Measurements from ENCODE around the gene LONP1. TPM values are rescaled to one million over a fixed set of nuclear protein-coding genes. Genes with fewer than 3 reads are reported as not detected.

Gene LONP1
- total RNA-seq, 1 experiment from 2014 or later: 113 TPM

DNA sequence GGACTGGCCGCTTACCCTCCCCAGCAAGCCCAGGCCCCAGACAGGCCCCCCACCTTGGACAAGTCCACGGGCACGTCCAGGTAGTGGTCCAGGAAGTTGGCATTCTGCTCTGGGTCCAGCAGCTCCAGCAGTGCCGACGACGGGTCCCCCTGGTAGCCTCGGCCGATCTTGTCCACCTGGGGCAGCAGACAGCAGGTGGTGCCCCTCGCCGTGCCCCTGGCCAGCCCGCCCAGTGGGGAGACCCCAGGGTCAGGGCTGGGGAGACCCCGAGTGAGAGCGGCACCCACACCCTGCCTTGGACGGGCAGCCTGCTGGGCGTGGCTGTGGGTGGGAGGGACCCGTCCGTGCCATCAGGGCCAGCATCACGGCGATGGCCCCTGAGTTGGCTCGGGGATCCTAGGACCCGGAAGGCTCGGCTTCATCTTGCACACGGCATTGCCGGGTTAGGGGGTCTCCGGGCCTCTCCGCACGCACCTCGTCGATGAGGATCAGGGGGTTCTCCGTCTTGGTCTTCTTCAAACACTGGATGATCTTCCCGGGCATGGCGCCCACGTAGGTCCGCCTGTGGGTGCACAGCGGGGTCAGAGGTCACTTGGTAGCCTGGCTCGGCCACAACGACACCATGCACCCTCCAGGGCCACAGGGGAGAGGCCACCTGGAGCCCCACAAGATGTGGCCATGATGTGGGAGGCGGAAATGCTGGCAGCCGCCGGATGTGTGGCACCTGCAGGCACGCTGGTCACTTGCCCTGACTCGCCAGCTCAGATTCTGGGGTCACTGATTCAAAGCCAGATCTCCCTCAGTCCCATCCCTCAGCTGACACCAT, 23.5 kb downstream of the LONP1 start:
- Histone ChIP-seq H3K79me2 (ENCODE audit: insufficient read depth, low read length) (peaks cover 3% of the 10 kb centered on the region; the same call in 1 of the 2 replicates), H3K4me2 (ENCODE audit: insufficient read depth, insufficient read length, low read length) (no peak overlapping the region), H3K14ac (ENCODE audit: insufficient read depth, low read length) (no peak overlapping the region; the same call in 1 of the 2 replicates), H2AK5ac (ENCODE audit: insufficient read length, low read length) (no peak overlapping the region), H2AFZ (ENCODE audit: low read length) (no peak overlapping the region), H4K91ac (ENCODE audit: insufficient read length, low read depth, low read length) (no peak overlapping the region), H3T11ph (ENCODE audit: low read length) (no peak overlapping the region), H3K9me3 (ENCODE audit: control insufficient read depth, low read depth, low read length) (no peaks in the 10 kb centered on the region), H4K20me1 (ENCODE audit: control insufficient read depth, insufficient read depth, insufficient read length) (no peaks in the 10 kb centered on the region), H2BK5ac (ENCODE audit: insufficient read length, low read length) (no peak overlapping the region), H3K27me3 (ENCODE audit: insufficient read depth, low read length) (no peaks in the 10 kb centered on the region), H3K9ac (ENCODE audit: extremely low read depth, insufficient read length, low read length) (no peak overlapping the region), H2BK12ac (ENCODE audit: insufficient read length, low read depth, low read length) (no peak overlapping the region), H3K56ac (ENCODE audit: insufficient read length, low read depth, low read length) (no peak overlapping the region), H3K18ac (ENCODE audit: insufficient read length, low read depth, low read length) (no peak overlapping the region), H3K4ac (ENCODE audit: low read depth, low read length) (no peak overlapping the region), H3K23ac (ENCODE audit: insufficient read length, low read depth, low read length) (no peak overlapping the region), H3K27ac (ENCODE audit: insufficient read length, low read depth, low read length) (no peak overlapping the region), H2BK20ac (ENCODE audit: low read depth, low read length, poor library complexity, severe bottlenecking) (no peak overlapping the region), H4K5ac (ENCODE audit: insufficient read length, low read depth, low read length) (no peak overlapping the region), H2BK15ac (ENCODE audit: low read depth, low read length) (no peak overlapping the region), H4K8ac (replicated peaks; ENCODE audit: insufficient read length, low read depth, low read length) (no peak overlapping the region), H3K79me1 (ENCODE audit: insufficient read depth, low read depth, low read length, poor library complexity, severe bottlenecking) (no peaks in the 10 kb centered on the region), H2BK120ac (ENCODE audit: low read depth, low read length, poor library complexity, severe bottlenecking) (no peak overlapping the region), H3K23me2 (ENCODE audit: insufficient read length, low read depth, low read length, poor library complexity, severe bottlenecking) (no peaks in the 10 kb centered on the region), H3K4me1 (ENCODE audit: insufficient read depth, low read length) (no peaks in the 10 kb centered on the region)
- Mint-ChIP-seq H3K27ac (peak overlapping the region in 2 of 3 experiments; percentile 90 to 93; a peak in 4 of 7 replicates), H3K36me3 (ENCODE audit: insufficient read depth in 1 of 3, low read depth in 3 of 3) (peaks cover 43 to 77% (median 59%) of the 10 kb centered on the region in 3 experiments), H3K4me3 (no peak overlapping the region), H3K27me3 (ENCODE audit: low read depth) (peaks cover 8% of the 10 kb centered on the region; the same call in 1 of the 2 replicates), H3K4me1 (peaks cover 2 to 9% of the 10 kb centered on the region in 2 experiments; a peak in 3 of 4 replicates), H3K9me3 (peaks cover 0 to 9% of the 10 kb centered on the region in 2 experiments; a peak in 3 of 5 replicates)
- WGBS (ENCODE audit: extremely low coverage, insufficient read length, low lambda C conversion rate): no CpG with 5 or more reads among the region's 42 CpGs
- peak; percentile 27 for DNase-seq
- TF ChIP-seq, protein P1, sequence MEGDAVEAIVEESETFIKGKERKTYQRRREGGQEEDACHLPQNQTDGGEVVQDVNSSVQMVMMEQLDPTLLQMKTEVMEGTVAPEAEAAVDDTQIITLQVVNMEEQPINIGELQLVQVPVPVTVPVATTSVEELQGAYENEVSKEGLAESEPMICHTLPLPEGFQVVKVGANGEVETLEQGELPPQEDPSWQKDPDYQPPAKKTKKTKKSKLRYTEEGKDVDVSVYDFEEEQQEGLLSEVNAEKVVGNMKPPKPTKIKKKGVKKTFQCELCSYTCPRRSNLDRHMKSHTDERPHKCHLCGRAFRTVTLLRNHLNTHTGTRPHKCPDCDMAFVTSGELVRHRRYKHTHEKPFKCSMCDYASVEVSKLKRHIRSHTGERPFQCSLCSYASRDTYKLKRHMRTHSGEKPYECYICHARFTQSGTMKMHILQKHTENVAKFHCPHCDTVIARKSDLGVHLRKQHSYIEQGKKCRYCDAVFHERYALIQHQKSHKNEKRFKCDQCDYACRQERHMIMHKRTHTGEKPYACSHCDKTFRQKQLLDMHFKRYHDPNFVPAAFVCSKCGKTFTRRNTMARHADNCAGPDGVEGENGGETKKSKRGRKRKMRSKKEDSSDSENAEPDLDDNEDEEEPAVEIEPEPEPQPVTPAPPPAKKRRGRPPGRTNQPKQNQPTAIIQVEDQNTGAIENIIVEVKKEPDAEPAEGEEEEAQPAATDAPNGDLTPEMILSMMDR (conservative IDR thresholded peaks at IDR 0.05): no peak
